ENCODE measurements around the gene CCDC148. TPM values are rescaled to one million over a fixed set of nuclear protein-coding genes. Genes with fewer than 3 reads are reported as not detected.

CCDC148 gene
- total RNA-seq, 1 donor from 2014 or later: 2.4 TPM

Other genes starting within 250 kb of the CCDC148 start
- gene PKP4, start 199 bp upstream of the CCDC148 start, total RNA-seq: 34.0 and 38.4 TPM in 2 replicates